NCI-H187 (cell line): ENCODE data around the gene SLC35B1.

Source experiments
- DNase-seq, 2 experiments: peaks; one replicate each; lab custom pipeline; 2025; lab: John Stamatoyannopoulos, UW

Gene SLC35B1

GRCh38 chr17:49670641-49671040 is 37.1 kb downstream of the SLC35B1 start:
- no peak for DNase-seq

- DNase-seq = no peak
Observed at GRCh38 chr17:49670002-49670401, 37.8 kb downstream of the SLC35B1 start.

DNA sequence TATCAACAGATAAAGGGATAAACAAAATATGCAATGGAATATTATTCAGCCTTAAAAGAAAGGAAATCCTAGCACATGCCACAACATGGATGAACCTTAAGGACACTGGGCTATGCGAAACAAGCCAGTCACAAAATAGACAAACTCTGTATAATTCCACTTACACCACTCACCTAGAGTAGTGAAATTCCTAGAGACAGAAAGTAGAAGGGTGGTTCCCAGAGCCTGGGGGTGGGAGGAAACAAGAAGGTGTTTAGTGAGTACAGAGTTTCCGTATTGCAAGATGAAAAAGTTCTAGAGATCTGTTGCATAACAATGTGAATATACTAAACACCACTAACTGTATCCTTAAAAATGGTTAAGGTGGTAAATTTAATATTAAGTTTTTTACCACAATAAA is 39.9 kb downstream of the SLC35B1 start:
- DNase-seq = no peak

DNA sequence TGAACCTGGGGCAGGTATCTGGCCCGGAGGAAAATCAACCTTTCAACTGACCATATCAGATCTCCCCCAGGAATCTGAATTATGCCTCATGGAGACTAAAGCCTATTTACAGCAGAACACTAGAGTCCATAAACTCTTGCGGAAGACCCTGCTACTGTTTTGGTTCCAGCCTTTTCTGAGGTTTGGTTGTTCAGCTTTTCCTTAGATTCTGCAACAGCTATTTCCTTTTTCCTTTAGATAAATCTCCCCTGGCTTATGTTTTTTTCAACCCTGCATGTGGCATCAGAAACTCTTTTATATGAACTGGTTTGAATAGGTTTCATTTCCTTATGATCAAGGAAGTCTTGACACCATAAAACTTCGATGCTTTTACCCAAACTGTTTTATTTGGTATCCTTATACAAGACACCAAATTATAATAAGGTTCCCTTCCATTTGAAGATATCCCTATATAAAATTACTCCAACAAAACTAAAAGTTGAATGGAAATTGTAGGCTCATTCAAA is 43.0 kb downstream of the SLC35B1 start:
- DNase-seq = no peak

DNA sequence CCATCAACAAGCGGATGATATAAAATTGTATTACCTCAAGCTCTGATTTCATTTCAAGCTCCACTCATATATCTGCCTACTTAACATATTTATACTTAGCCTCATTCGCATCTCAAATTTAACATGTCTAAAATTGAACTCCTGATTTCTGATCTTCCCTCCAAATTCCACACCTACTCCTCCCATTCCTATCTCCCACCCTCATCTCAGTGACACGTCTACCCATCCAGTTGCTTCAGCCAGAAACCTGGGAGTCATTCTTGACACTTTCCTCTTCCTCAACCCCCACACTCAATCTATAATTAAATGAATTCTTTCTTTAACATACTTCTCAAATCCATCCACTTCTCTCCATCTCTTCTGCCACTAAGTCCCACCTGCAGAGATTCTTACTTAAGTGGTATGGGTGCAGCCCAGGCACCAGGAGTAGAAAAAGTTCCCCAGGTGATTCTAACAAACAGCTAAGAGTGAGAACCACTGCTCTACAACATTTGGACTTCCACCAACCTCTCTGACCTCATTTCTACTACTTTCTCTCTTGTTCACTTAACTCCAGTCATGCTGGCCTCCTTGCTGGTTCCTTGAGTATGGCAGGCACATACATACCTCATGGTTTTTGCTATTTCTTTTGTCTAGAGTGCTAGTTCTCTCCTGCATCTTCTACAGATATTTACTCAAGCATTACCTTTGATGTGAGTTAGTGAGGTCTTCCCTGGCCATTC is 47.9 kb downstream of the SLC35B1 start:
- no peak for DNase-seq

DNA sequence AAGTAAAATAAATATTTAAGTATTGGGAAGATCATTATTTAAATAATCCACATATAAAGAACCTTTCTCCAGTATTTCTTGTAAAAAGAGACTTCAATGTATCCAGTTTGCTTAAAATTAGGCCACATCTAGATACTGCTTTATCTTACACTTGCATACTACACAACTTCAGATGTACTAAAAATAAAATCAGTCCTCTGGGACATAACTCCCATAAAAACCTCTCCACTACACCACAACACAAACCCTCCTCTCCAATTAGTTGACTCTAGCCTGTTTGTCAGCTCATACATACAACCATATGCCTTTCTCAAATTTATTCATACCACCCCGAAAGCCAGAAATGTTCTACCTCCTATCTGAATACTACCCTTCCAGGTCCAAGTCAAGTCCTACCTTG is 51.5 kb downstream of the SLC35B1 start:
- no peak for DNase-seq
